ENCODE results near the gene DDX55. TPM values are rescaled to one million over a fixed set of nuclear protein-coding genes. Genes with fewer than 3 reads are reported as not detected.
"Not testable (repeated sequence)": the region's sequence is repeated elsewhere in the genome, so short reads cannot be mapped to it uniquely, and the experiment has no call there.

Gene DDX55, protein sequence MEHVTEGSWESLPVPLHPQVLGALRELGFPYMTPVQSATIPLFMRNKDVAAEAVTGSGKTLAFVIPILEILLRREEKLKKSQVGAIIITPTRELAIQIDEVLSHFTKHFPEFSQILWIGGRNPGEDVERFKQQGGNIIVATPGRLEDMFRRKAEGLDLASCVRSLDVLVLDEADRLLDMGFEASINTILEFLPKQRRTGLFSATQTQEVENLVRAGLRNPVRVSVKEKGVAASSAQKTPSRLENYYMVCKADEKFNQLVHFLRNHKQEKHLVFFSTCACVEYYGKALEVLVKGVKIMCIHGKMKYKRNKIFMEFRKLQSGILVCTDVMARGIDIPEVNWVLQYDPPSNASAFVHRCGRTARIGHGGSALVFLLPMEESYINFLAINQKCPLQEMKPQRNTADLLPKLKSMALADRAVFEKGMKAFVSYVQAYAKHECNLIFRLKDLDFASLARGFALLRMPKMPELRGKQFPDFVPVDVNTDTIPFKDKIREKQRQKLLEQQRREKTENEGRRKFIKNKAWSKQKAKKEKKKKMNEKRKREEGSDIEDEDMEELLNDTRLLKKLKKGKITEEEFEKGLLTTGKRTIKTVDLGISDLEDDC
- 30.6 TPM for polyA plus RNA-seq (2013, experiment 1 of 2)
- polyA plus RNA-seq (2013, experiment 2 of 2), result 31.2 TPM

DNA sequence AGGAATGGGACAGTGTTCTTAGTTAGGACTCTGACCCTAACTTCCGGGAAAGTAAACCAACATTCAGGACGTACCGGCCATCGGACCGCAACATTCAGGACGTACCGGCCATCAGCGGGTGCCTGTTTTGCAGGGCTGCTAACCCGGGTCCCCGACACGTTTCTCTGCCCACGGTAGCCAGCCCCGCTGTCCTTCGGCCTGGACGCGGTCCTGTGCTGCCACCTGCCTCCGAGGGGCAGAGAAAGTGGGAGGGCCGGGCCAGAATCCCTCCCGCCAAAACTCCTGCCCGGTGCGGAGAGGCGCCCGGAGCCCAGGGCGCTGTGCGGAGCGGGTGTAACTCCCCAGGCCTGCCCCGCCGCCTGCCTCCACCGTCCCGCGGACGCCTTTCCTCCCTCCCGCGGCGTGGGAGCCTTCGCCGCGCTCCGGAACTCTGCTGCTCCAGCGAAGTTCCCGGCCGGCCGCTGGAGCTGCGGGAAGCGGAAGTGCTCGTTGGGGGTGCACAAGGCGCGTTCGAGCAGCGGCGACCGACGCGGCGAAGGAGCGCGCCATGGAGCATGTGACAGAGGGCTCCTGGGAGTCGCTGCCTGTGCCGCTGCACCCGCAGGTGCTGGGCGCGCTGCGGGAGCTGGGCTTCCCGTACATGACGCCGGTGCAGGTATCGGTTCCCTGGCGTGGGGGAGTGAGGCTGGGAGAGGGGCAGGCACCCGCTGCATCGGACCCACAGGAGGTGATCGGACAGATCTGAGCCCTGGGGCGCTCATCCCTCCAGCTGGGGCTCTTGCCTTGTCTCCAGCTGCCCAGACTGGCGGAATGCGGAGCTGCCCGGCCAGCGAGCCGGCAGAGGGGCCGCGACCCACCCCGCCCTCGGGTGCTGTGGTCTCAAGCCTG, at the start of gene DDX55:
Gene DDX55, plus strand, starts transcription at position 498 of the 888 bp plus-strand sequence. Its CDS starts 50 bp downstream, at position 548.
- Histone ChIP-seq H3K27me3 (ENCODE audit: insufficient read depth, low read length, poor library complexity) (no peaks in the 10 kb centered on the region), H3K18ac (ENCODE audit: low read length) (peak within 1 kb of the TSS; percentile 90), H2AK5ac (ENCODE audit: low read length) (no peak within 1 kb of the TSS), H4K8ac (ENCODE audit: low read depth, low read length) (peak within 1 kb of the TSS; percentile 90), H2BK5ac (ENCODE audit: low read length) (no peak within 1 kb of the TSS), H3K4ac (ENCODE audit: low read depth, low read length) (peak within 1 kb of the TSS; percentile 95), H3K4me3 (ENCODE audit: low read length) (peak within 1 kb of the TSS; percentile 94), H3K4me2 (ENCODE audit: low read length) (peak within 1 kb of the TSS; percentile 95), H3K56ac (ENCODE audit: low read length) (peak within 1 kb of the TSS; percentile 99), H3K36me3 (ENCODE audit: control insufficient read depth, insufficient read depth, low read length) (peaks cover 5% of the 10 kb centered on the region), H3K79me1 (ENCODE audit: low read length) (peaks cover 4% of the 10 kb centered on the region), H3K4me1 (ENCODE audit: control insufficient read depth, low read depth, low read length) (peaks cover 2% of the 10 kb centered on the region), H3K79me2 (ENCODE audit: control insufficient read depth, insufficient read depth, low read length) (peaks cover 37% of the 10 kb centered on the region), H3K9ac (ENCODE audit: low read length) (peak within 1 kb of the TSS; percentile 97), H4K5ac (ENCODE audit: low read length) (no peak within 1 kb of the TSS), H3K27ac (ENCODE audit: low read depth, low read length) (peak within 1 kb of the TSS; percentile 63), H3K23ac (ENCODE audit: low read length) (no peak within 1 kb of the TSS), H2BK120ac (ENCODE audit: low read depth, low read length) (no peak within 1 kb of the TSS), H2BK15ac (replicated peaks; ENCODE audit: low read depth) (no peak within 1 kb of the TSS)
- WGBS (ENCODE audit: extremely low coverage, insufficient coverage, low lambda C conversion rate), result no CpG with 5 or more reads among the region's 81 CpGs
- peak; percentile 88 for DNase-seq

DNA sequence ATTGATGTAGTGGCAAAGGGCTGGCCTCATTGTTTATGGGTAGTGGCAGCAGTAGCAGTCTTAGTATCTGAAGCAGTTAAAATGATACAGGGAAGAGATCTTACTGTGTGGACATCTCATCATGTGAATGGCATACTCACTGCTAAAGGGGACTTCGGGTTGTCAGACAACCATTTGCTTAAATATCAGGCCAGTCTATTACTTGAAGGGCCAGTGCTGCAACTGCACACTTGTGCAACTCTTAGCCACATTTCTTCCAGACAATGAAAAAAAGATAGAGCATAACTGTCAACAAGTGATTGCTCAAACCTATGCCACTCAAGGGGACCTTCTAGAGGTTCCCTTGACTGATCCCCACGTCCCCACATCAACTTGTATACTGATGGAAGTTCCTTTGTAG, 47.8 kb upstream of the DDX55 start:
- H3K27me3 ChIP-seq (ENCODE audit: insufficient read depth, low read length, poor library complexity); H3K4me2 ChIP-seq (ENCODE audit: low read length); H3K9ac ChIP-seq (ENCODE audit: low read length); H2AK5ac ChIP-seq (ENCODE audit: low read length); H3K36me3 ChIP-seq (ENCODE audit: control insufficient read depth, insufficient read depth, low read length); H4K5ac ChIP-seq (ENCODE audit: low read length); DNase-seq; H3K79me1 ChIP-seq (ENCODE audit: low read length); H3K23ac ChIP-seq (ENCODE audit: low read length); H3K18ac ChIP-seq (ENCODE audit: low read length); H3K27ac ChIP-seq (ENCODE audit: low read depth, low read length); H2BK120ac ChIP-seq (ENCODE audit: low read depth, low read length); H3K56ac ChIP-seq (ENCODE audit: low read length); H4K8ac ChIP-seq (ENCODE audit: low read depth, low read length); H3K4me3 ChIP-seq (ENCODE audit: low read length); H2BK15ac ChIP-seq (replicated peaks; ENCODE audit: low read depth); H3K4me1 ChIP-seq (ENCODE audit: control insufficient read depth, low read depth, low read length); H3K4ac ChIP-seq (ENCODE audit: low read depth, low read length); H2BK5ac ChIP-seq (ENCODE audit: low read length); H3K79me2 ChIP-seq (ENCODE audit: control insufficient read depth, insufficient read depth, low read length): not testable (repeated sequence)
- no CpG with 5 or more reads among the region's 2 CpGs for WGBS (ENCODE audit: extremely low coverage, insufficient coverage, low lambda C conversion rate)

DNA sequence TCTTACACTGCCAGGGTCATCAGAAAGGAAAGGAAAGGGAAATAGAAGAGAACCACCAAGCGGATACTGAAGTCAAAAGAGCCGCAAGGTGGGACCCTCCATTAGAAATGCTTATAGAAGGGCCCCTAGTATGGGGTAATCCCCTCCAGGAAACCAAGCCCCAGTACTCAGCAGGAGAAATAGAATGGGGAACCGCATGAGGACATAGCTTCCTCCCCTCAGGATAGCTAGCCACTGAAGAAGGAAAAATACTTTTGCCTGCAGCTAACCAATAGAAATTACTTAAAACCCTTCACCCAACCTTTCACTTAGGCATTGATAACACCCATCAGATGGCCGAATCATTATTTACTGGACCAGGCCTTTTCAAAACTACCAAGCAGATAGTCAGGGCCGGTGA, 47.1 kb upstream of the DDX55 start:
- H3K79me1 ChIP-seq (ENCODE audit: low read length); H3K36me3 ChIP-seq (ENCODE audit: control insufficient read depth, insufficient read depth, low read length); H3K9ac ChIP-seq (ENCODE audit: low read length); H4K5ac ChIP-seq (ENCODE audit: low read length); H4K8ac ChIP-seq (ENCODE audit: low read depth, low read length); H3K4me3 ChIP-seq (ENCODE audit: low read length); H3K4me2 ChIP-seq (ENCODE audit: low read length); H3K18ac ChIP-seq (ENCODE audit: low read length); H3K27me3 ChIP-seq (ENCODE audit: insufficient read depth, low read length, poor library complexity); H2AK5ac ChIP-seq (ENCODE audit: low read length); H2BK120ac ChIP-seq (ENCODE audit: low read depth, low read length); H2BK15ac ChIP-seq (replicated peaks; ENCODE audit: low read depth); H3K56ac ChIP-seq (ENCODE audit: low read length); H3K79me2 ChIP-seq (ENCODE audit: control insufficient read depth, insufficient read depth, low read length); H3K4me1 ChIP-seq (ENCODE audit: control insufficient read depth, low read depth, low read length); DNase-seq; H3K23ac ChIP-seq (ENCODE audit: low read length); H3K4ac ChIP-seq (ENCODE audit: low read depth, low read length); H3K27ac ChIP-seq (ENCODE audit: low read depth, low read length); H2BK5ac ChIP-seq (ENCODE audit: low read length): not testable (repeated sequence)
- WGBS (ENCODE audit: extremely low coverage, insufficient coverage, low lambda C conversion rate), result no CpG with 5 or more reads among the region's 5 CpGs

DNA sequence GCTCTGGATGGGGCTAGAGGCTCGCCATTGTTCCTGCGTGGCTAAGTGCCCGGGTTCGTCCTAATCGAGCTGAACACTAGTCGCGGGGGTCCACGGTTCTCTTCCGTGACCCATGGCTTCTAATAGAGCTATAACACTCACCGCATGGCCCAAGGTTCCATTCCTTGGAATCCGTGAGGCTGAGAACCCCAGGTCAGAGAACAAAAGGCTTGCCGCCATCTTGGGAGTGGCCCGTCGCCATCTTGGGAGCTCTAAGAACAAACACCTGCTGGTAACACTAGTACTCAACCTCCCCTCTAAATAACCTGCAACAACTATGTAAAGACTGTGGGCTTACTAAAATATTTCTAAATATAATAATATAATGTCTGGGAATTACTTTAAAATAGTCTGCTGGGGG, 43.4 kb upstream of the DDX55 start:
- not testable (repeated sequence) for H3K18ac ChIP-seq (ENCODE audit: low read length); H4K8ac ChIP-seq (ENCODE audit: low read depth, low read length); H3K79me1 ChIP-seq (ENCODE audit: low read length); H3K4me2 ChIP-seq (ENCODE audit: low read length); H3K36me3 ChIP-seq (ENCODE audit: control insufficient read depth, insufficient read depth, low read length); H2BK120ac ChIP-seq (ENCODE audit: low read depth, low read length); H2BK15ac ChIP-seq (replicated peaks; ENCODE audit: low read depth); H3K4me1 ChIP-seq (ENCODE audit: control insufficient read depth, low read depth, low read length); H4K5ac ChIP-seq (ENCODE audit: low read length); H3K27ac ChIP-seq (ENCODE audit: low read depth, low read length); H3K27me3 ChIP-seq (ENCODE audit: insufficient read depth, low read length, poor library complexity); H3K79me2 ChIP-seq (ENCODE audit: control insufficient read depth, insufficient read depth, low read length); H3K23ac ChIP-seq (ENCODE audit: low read length); H3K9ac ChIP-seq (ENCODE audit: low read length); H3K4ac ChIP-seq (ENCODE audit: low read depth, low read length); H3K4me3 ChIP-seq (ENCODE audit: low read length); DNase-seq; H3K56ac ChIP-seq (ENCODE audit: low read length); H2AK5ac ChIP-seq (ENCODE audit: low read length); H2BK5ac ChIP-seq (ENCODE audit: low read length)
- WGBS (ENCODE audit: extremely low coverage, insufficient coverage, low lambda C conversion rate), result no CpG with 5 or more reads among the region's 14 CpGs

DNA sequence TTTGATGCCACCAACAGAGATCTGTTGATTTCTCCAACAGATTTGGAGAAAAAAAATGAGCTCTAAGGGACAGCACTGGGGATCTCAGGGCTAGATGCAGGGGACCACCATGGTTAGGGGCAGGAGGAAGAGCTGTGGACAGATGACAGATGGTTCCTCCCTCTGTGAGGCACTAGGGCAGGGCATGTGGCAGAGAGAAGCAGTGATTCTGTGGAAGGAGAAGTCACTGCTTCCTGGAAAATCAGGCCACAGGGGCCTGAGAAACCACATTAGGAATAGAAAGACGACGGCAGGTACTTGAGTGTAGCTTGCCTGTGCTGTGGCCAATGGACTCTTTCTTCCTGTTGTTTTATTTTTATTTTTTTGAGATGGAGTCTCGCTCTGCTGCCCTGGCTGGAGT, 42.4 kb upstream of the DDX55 start:
- Histone ChIP-seq H3K27me3 (ENCODE audit: insufficient read depth, low read length, poor library complexity) (no peaks in the 10 kb centered on the region), H3K4ac (ENCODE audit: low read depth, low read length) (no peak overlapping the region), H3K23ac (ENCODE audit: low read length) (no peak overlapping the region), H3K79me1 (ENCODE audit: low read length) (no peaks in the 10 kb centered on the region), H3K9ac (ENCODE audit: low read length) (no peak overlapping the region), H3K4me3 (ENCODE audit: low read length) (no peak overlapping the region), H4K5ac (ENCODE audit: low read length) (no peak overlapping the region), H3K27ac (ENCODE audit: low read depth, low read length) (no peak overlapping the region), H2AK5ac (ENCODE audit: low read length) (no peak overlapping the region), H3K4me2 (ENCODE audit: low read length) (no peak overlapping the region), H2BK15ac (replicated peaks; ENCODE audit: low read depth) (no peak overlapping the region), H4K8ac (ENCODE audit: low read depth, low read length) (no peak overlapping the region), H2BK120ac (ENCODE audit: low read depth, low read length) (no peak overlapping the region), H3K56ac (ENCODE audit: low read length) (no peak overlapping the region), H3K4me1 (ENCODE audit: control insufficient read depth, low read depth, low read length) (no peaks in the 10 kb centered on the region), H2BK5ac (ENCODE audit: low read length) (no peak overlapping the region), H3K18ac (ENCODE audit: low read length) (no peak overlapping the region), H3K79me2 (ENCODE audit: control insufficient read depth, insufficient read depth, low read length) (no peaks in the 10 kb centered on the region), H3K36me3 (ENCODE audit: control insufficient read depth, insufficient read depth, low read length) (no peaks in the 10 kb centered on the region)
- DNase-seq, result no peak
- WGBS (ENCODE audit: extremely low coverage, insufficient coverage, low lambda C conversion rate), result no CpG with 5 or more reads among the region's 3 CpGs
